GM20000 (cell line): ENCODE data around the gene KRTAP2-3.
"Not testable (repeated sequence)": the region's sequence is repeated elsewhere in the genome, so short reads cannot be mapped to it uniquely, and the experiment has no call there.

ENCODE experiments used
- DNase-seq: peaks from one replicate; pipeline ENCODE4 v3.0.0; 2012; ENCODE audit warnings: low spot score
- CTCF ChIP-seq: IDR thresholded peaks from 2 replicates; pipeline ENCODE4 v1.5.1; 2012; ENCODE audit warnings: mild to moderate bottlenecking, control low read depth; ENCODE audit errors: extremely low read depth, missing control alignments

Gene KRTAP2-3

GRCh38 chr17:41048441-41048840 is 11.5 kb downstream of the KRTAP2-3 start:
- TF ChIP-seq CTCF: no peak
- no peak for DNase-seq

- not testable (repeated sequence) for DNase-seq
Observed at GRCh38 chr17:41046735-41047465, 13.0 kb downstream of the KRTAP2-3 start, which contains the start of gene KRTAP2-1. TSS of gene KRTAP2-1 (minus strand) at chr17:41047316. CDS start at chr17:41047267, 49 bp downstream.

GRCh38 chr17:41042953-41043352 is 17.0 kb downstream of the KRTAP2-3 start:
- no peak for TF ChIP-seq CTCF

GRCh38 chr17:41040783-41041571 is 18.9 kb downstream of the KRTAP2-3 start, which contains the start of gene KRTAP1-1:
TSS of gene KRTAP1-1 (minus strand) at chr17:41041450. CDS start at chr17:41041397, 53 bp downstream.
- not testable (repeated sequence) for DNase-seq

More at GRCh38 chr17:41042953-41043352, 17.0 kb downstream of the KRTAP2-3 start:
- no peak for DNase-seq

GRCh38 chr17:41037853-41038350 is 22.0 kb downstream of the KRTAP2-3 start:
- no peak for TF ChIP-seq CTCF
- DNase-seq: no peak

- not testable (repeated sequence) for DNase-seq
Observed at GRCh38 chr17:41034346-41034935, 25.5 kb downstream of the KRTAP2-3 start, which contains the start of gene KRTAP1-3. TSS of gene KRTAP1-3 (minus strand) at chr17:41034874. CDS start at chr17:41034821, 53 bp downstream.

GRCh38 chr17:41029633-41030245 is 30.2 kb downstream of the KRTAP2-3 start, which contains the start of gene KRTAP1-4:
TSS of gene KRTAP1-4 (minus strand) at chr17:41030195. CDS start at chr17:41030078, 117 bp downstream.
- no peak for TF ChIP-seq CTCF

GRCh38 chr17:41026715-41027471 is 33.0 kb downstream of the KRTAP2-3 start, which contains the start of gene KRTAP1-5:
TSS of gene KRTAP1-5 (minus strand) at chr17:41027208. CDS start at chr17:41027155, 53 bp downstream.
- no peak for TF ChIP-seq CTCF
- no peak for DNase-seq

More at GRCh38 chr17:41029633-41030245, 30.2 kb downstream of the KRTAP2-3 start, which contains the start of gene KRTAP1-4:
- DNase-seq: no peak
